ENCODE measurements around the gene MOB1B.
"Not testable (repeated sequence)": the region's sequence is repeated elsewhere in the genome, so short reads cannot be mapped to it uniquely, and the experiment has no call there.

Gene MOB1B

DNA sequence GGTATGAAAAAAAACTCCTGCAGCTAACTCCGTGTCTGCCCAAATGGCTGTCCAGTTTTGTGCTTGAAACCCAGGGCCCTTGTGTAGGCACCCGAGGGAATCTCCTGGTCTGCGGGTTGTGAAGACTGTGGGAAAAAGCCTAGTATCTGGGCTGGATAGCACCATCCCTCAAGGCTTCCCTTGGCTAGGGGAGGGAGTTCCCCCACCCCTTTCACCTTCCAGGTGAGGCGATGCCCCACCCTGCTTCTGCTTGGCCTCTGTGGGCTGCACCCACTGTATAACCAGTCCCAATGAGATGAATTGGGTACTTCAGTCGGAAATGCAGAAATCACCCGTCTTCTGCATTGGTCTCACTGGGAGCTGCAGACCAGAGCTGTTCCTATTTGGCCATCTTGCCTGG lies 102.9 kb downstream of the MOB1B start:
- not testable (repeated sequence) for FAIRE-seq; DNase-seq (ENCODE audit: low spot score)

DNA sequence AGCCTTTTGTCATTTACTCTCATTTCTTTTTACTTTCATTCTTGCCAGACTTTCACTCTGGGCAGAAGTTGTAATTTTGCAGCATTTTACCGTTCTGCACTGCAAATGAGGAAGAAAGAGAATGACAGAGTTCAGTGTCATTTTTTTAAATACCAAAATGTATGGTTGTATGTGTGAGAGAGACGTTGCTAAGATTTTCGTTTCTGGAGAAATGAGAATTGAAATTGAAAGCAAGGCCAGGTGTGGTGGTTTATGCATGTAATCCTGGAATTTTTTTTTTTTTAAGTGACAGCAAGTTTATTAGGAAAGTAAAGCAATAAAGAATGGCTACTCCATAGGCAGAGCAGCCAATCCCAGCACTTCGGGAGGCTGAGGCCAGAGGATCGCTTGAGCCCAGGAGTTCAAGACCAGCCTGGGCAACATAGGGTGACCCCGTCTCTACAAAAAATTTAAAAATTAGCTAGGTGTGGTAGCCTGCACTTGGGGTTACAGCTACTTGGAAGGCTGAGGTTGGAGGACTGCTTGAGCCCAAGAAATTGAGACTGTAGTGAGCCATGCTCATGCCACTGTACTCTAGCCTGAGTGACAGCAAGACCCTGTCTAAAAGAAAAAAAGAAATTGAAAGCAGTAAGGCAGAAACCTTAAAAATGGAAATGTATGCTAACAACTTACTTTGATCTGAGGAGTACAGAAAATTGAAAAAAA lies 104.2 kb downstream of the MOB1B start:
- no peak for DNase-seq (ENCODE audit: low spot score)

DNA sequence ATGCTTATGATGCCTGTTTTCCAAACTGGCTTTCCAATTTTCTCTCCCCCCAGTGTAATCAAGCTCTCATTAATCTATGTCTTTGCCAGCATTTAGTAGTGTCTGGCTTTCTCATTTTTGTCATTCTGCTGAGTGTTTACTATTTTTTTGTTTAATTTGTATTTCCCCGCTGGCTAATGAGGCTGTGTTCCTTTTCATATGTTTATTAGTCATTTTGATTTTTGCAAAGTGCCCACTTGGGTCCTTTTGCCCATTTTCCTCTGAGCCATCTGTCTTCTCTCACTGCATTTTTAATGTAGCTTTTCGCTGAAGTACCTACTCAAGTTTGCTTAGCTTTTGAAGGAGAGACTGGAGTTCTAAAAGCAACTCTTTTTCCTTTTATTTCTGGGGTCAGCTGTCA lies 106.0 kb downstream of the MOB1B start:
- FAIRE-seq (no peak), DNase-seq (ENCODE audit: low spot score) (no peak)

More for the DNA sequence above, 104.2 kb downstream of the MOB1B start:
- no peak for FAIRE-seq

- FAIRE-seq (no peak), DNase-seq (ENCODE audit: low spot score) (no peak)
Observed at GRCh38 chr4:71009086-71009485, 106.9 kb downstream of the MOB1B start.

GRCh38 chr4:71009890-71010588 lies 107.9 kb downstream of the MOB1B start:
- DNase-seq (ENCODE audit: low spot score) (no peak), FAIRE-seq (no peak)

DNA sequence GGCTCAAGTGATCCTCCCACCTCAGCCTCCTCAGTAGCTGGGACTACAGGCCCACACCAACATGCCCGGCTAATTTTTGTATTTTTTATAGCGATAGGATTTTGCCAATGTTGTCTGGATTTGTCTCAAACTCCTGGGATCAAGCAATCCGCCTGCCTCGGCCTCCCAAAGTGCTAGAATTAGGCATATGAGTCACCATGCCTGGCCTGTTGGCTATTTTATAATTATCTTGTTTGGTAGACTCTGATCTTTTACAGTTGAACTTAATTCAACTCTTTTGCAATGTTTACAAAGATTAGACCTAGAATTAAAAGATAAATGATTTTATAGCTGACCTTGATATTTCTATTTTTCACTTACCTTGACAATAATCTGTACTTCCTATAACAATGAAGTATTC lies 109.3 kb downstream of the MOB1B start:
- DNase-seq (ENCODE audit: low spot score) = no peak
- FAIRE-seq = no peak

GRCh38 chr4:71017391-71017790 lies 115.2 kb downstream of the MOB1B start:
- not testable (repeated sequence) for FAIRE-seq; DNase-seq (ENCODE audit: low spot score)

DNA sequence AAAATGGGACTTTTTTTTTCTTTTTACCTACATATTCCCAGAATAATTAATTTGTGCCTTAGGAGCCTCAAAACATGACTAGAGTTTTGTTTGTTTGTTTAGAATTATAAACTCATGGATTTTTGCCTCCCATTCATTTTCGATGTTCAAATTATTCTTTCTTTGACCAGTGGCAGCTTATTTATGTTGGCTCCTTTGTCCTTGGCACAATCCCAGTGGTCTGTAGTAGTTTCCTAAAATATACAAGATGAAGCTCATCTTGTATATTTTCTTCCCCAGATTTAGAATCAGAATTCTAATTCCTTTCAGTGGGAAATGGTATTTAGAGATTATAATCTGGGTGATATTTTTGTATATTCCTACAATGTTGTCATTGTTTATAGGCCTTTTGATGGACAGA lies 118.4 kb downstream of the MOB1B start:
- DNase-seq (ENCODE audit: low spot score) = no peak
- no peak for FAIRE-seq

DNA sequence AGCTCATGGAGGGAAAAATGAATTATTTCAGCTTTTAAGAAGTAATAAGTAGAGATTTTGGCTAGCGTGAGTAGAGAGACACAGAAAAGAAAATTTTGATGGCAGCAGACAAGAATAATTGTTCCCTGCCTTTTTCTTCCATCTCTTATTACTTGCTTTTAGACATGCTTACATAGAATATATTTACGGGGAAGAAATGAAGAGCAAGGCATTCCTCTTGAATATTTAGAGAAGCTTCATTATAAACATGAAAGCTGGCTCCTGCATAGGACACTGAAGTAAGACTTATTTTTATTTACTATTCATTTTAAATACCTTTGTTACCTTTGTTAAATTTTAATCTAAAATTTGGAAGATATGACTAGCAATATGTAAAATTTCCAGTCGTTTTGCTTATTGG lies 123.5 kb downstream of the MOB1B start:
- FAIRE-seq (no peak), DNase-seq (ENCODE audit: low spot score) (no peak)

DNA sequence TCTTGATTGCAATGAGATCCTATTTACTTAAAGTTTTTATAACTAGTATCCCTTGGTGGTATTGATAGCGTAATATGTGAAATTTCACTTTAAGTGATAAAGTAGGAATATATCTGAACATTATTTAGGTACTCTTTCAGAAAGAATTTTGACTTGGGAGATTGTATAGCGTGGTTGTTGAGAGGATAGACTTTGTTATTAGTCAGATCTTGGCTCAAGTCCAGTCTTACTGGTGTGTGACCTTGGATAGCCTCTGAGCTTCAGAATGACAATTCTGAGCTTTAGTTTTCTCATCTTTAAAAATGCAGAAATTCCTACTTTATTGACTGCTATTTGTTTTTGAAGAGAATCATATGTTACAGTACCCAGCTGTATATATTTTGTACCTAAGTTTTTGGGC lies 123.9 kb downstream of the MOB1B start:
- FAIRE-seq (peak; percentile 90), DNase-seq (ENCODE audit: low spot score) (peak; percentile 61)

GRCh38 chr4:71027611-71028010 lies 125.4 kb downstream of the MOB1B start:
- FAIRE-seq = peak; percentile 30

DNA sequence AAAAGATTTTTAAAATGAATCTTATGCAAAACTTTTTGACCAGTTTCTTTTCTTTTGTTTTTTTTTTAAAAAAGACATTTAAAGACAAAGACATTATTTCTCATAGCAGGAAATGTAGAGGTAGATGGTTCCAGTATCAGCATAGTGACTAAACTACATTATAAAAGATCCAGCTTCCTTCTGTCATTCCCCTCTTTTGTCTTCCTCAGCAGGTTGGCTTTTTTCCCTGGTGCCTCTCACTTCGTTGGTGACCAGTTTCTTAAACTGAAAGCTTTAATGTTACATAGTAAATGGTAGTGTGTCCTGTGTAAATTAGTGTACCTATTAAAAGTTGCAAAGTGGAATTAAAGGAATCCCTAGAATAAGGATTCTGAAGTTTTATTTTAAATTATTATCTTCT lies 127.3 kb downstream of the MOB1B start:
- DNase-seq (ENCODE audit: low spot score) (no peak), FAIRE-seq (peak; percentile 47)

More at GRCh38 chr4:71027611-71028010, 125.4 kb downstream of the MOB1B start:
- no peak for DNase-seq (ENCODE audit: low spot score)

- DNase-seq (ENCODE audit: low spot score) (peak; percentile 76), FAIRE-seq (peak; percentile 79)
Observed at GRCh38 chr4:71032106-71032505, 129.9 kb downstream of the MOB1B start.
